NCI-H460 (cell line): Measurements from ENCODE around the gene SUV39H1. TPM values are rescaled to one million over a fixed set of nuclear protein-coding genes. Genes with fewer than 3 reads are reported as not detected.

Source experiments
- DNase-seq: peaks from one replicate; pipeline ENCODE4 v3.0.0-alpha.2; 2016; ENCODE audit warnings: low read depth; ENCODE audit errors: extremely low read depth
- total RNA-seq: library from RNA; depleted of rRNA; stranded (reverse); fragments of >200 nt; shearing (Covaris generic); gene quantifications from 2 replicates; pipeline ENCODE4 v1.2.3, GENCODE V29; 2014

SUV39H1 gene
- total RNA-seq, 1 experiment from 2014 or later = 9.5 TPM

DNA sequence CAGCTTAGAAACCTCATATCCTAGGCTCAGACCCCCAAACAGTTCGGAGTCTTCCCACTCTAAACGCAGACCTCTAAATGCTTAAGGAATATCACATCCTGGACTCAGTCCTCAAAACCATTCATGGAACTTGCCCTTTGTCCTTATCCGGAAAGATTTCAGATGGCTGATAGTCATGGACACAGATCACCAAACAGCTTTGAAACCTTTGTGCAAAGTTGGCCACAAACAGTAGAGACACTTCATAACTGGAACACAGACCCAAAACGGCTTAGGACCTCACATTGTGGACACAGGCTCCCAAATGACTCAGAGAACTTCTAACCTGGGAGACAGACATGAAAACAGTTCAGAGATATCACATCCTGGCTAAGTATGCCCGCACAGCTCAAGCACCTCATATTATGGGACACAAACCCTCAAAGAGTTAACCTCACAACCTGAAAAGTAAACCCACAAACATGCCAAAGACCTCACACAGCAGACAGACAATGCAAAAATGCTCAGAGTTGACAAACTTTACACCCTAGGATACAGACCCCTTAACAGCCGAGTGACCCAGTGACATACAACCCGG, 15.5 kb downstream of the SUV39H1 start:
- DNase-seq = no peak

DNA sequence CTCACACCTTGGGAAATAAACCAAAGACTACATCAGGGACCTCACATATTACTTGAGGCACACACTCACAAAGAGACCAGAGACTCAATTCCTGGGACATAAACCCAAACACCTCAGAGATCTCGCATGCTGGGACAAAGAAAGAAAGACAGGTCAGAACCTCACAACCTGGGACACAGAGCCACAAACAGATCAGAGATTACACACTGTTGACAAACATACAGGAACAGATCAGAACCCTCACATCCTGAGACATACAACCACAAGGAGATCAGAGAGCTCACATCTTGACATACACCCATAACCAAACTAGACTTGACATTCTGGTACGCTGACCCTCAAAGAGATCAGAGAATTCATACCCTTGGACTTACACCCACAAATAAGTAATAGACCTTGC, 17.3 kb downstream of the SUV39H1 start:
- DNase-seq = no peak

DNA sequence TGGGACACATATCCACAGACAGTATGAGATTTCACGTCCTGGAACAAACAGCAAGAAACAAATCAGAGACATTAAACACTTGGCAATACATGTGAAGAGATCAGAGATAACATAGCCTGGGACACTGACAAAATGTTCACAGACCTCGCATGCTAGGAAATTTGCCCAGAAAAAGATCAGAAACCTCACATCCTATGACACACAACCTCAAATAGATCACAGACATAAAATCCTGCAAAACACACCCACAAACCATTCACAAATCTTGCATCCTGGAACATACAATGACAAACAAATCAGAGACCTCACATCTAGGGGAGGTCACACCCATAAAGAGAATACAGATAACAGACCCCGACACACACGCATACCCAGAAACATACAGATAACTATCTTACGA, 18.0 kb downstream of the SUV39H1 start:
- no peak for DNase-seq

DNA sequence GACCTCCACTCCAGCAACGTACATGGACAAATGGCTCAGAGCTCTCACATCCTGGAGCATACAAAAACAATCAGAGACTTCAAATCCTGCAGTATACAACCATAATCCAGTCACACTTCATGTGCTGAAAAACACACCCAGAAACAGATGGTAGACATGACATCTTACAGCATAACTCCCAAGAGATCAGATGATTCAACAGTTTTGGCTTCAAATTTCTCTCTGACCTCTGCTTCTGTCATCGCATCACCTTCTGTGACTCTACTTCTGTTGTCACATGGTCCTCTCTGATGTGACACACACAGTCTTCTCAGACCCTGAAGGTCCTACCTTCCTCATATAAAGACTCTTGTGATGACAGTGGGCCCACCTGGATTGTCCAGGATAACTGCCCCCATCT, 18.5 kb downstream of the SUV39H1 start:
- no peak for DNase-seq

DNA sequence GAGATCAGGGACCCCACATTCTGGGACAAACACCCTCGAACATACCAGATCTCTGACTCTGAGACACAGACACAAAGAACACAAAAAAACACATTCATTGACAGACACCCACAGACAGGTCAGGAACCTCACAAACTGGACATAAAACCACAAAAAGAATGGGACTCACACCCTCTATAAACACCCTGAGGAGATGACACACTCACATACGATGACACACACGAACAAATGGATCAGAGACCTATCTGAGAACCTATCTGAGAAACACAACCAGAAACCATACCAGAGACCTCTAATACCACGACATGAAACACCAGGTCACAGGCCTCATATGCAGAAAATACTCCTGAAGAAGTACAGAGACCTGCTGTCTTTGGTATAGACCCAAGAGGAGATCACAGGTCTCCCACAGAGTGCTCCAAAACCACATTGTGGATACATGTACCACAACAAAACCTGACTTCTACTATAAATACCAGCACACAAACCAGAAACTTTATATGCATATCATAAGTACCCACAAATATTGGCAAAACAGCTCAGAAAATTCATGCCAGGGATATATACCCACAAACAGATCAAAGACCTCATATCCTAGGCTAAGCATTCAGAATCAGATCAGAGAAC, 19.5 kb downstream of the SUV39H1 start:
- no peak for DNase-seq

DNA sequence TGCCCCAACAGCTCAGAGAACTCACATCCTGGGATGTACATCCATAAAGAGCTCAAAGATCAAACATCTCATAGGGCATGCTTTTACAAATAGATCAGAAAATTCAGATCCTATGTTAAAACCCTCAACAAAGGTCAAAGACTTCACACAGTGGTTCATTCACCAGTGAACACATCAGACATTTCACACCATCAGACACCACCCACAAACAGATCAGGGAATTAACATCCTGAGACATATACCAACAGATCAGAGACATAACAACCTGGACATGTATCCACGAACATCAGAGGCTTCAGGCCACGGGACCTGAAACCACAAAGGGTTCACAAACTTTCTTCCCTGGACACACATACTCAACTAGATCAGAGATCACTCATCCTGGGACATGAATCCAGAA, 23.4 kb downstream of the SUV39H1 start:
- DNase-seq = no peak

DNA sequence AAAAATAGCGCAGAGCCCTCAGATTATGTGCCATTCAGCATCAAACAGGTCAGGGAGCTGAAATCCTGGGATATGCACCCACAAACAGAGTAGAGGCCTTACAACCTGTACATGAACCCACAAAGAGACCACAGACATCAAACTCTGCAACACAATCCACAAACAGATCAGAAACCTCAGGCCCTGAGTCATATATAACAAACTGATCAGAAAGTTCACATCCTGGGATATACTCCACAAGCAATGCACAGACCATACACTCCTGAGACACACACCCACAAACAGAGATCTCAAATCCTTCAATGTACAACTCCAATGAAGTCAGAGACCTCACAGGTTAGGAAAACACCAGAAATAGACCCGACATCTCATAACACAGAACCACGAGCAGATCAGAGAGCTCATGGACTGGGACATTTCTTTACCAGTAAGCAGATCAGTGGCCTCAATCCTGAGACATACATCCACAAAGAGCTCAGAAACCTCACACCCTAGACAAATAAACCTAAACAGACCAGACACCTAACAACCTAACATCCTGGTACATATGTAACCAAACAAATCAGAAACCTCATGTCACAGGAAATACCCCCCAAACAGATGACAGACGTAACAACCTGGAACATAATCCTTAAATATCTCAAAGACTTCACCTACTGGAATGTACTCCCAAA, 24.2 kb downstream of the SUV39H1 start:
- DNase-seq = no peak

DNA sequence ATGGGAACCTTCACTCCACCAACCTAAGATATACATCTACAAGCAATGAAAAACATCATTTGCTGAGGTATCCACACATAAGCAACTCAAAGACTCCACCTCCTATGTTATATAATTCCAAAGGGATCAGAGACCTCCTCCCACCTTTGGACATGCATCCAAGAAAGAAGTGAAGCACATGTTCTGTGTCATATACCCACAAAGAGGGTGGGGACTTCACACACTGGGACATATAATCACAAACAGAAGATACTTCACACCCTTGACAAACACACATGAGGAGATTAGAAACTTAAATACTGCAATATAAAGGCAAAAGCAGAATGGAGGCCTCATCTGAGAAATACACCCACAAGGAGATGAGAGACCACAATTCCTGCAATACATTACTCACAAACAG, 25.4 kb downstream of the SUV39H1 start:
- DNase-seq = no peak

GRCh38 chrX:48726596-48726995, 30.1 kb downstream of the SUV39H1 start:
- no peak for DNase-seq

GRCh38 chrX:48728653-48729052, 32.1 kb downstream of the SUV39H1 start:
- DNase-seq = no peak

- DNase-seq = no peak
Measured at GRCh38 chrX:48736303-48736702, 39.8 kb downstream of the SUV39H1 start.

DNA sequence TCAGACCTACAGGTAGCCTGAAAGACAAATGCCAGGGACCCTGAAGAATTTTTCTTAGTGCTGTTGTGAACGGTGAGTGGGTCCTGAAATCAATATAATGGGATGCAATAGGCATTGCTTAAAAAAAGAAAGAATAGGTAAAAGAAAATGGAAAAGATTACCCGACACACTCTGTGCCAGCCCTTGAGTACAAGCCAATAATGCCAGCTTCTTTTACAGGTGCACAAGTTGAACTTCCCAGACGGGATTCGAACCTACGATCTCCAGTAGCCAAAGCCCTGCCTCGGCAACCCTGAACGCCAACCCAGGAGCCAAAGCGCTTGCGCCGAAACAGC, 40.3 kb downstream of the SUV39H1 start:
- no peak for DNase-seq

DNA sequence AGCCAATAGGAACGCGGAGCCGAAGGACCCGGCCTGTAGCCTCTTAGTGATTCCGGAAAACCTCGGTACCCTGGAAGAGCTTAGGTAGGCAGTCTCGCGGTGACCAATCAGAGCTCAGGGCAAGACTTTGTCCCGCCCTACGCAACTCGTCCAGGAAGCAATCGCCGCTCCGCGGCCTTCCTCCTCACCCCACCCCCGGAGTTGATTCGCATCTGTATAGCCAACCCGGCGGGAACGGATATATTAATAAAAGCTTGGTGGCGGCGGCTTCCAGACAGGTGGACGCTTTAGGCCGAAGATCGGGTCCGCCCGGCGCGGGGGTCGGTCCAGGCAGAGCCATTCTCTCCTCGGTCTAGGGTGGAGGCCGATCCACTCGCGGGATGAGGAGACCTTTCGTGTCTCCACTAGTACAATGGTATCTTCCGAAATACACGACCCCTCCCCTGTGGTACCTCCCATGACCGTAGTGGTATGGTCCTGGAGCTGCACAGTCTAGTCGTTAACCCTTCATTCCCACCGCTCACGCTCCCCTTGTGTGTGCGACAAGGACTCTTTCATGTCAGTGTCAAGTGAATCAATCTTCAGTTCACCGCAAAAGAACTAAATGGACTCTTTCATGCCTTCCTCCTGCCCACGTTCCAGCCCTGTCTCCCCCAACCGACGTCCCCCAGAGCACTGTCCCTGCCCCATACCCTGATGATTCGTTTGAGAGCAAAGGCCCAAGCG, 40.8 kb downstream of the SUV39H1 start:
- peak; percentile 96 for DNase-seq

DNA sequence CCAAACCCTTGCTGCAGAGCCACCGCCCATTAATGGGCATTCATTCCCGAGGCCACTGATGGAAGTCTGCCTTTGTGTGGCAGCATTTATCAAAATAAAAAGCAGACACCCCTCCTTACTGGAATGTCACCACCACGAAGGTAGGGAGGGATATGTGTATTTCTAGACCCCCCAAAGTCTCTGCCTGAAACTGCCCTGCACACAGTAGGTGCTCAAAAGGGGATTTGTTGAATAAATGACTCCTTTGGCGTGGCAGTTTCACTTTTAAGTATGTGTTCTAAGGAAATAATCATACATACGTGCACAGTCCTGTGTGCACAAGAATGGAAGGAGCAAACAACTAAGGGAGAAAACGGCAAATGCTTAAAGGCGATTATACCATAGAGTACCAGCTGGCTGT, 41.4 kb downstream of the SUV39H1 start:
- no peak for DNase-seq

DNA sequence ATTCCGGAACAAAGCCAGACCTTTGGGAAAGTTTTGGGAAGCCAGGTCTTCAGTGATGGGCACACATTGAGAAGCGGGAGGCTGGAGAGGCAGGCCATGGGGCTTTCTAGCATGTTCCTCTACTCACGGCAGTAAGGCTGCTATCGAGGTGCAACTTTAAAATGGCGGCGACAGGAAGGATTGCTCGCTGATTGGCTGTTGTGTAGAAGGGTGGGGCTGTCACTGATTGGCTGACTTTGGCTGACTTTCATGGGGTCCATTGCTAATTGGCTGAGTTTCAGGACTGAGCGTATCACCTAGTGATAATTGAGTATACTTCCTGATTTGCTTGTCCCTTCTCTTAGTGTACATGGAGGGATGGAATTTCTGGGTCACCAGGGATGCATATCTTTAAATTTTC, 45.3 kb downstream of the SUV39H1 start:
- DNase-seq = no peak

DNA sequence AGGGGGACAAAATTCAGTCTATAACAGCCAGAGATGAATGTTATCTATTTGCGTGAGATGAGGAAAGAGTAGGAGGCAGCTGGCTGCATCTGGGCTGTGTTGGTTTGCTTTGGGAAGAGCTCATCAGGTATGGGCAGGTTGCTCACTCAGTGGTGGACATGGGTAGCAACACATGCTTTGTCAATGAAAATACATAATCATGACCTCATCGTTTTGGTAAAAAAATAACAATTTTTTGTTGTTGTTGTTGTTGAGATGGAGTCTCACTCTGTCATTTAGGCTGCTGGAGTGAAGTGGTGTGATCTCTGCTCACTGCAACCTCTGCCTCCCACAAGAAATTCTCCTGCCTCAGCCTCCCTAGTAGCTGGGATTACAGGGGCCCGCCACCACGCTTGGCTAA, 48.7 kb downstream of the SUV39H1 start:
- no peak for DNase-seq

DNA sequence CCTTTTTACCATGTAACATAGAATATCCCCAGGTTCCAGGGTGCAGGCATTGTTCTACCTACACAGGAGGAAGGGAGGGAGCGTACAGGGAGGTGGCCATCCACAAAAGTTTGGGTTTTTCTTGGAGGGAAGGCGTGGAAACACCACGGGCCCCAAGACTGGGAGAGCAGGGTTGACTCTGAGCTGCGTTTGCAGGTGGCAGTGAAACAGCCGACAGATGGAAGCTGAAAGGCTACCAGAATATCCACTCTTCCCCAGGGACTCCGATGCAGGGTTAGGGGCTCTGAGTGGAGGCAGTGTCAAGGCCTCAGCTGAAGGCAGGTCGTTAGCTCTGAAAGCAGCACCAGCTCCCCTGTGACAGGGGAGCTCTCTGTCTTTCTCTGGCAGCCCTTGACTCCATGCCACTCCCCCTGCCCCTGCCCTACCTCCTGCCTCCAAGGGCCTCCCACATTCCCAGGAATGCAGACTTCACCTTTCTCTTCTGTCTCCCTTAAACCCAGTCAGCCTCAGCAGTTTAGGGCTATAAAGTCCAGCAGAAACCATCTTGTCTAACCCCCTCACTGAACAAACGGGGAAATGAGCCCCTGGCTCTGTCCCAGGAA, 51.0 kb downstream of the SUV39H1 start:
- DNase-seq = no peak

DNA sequence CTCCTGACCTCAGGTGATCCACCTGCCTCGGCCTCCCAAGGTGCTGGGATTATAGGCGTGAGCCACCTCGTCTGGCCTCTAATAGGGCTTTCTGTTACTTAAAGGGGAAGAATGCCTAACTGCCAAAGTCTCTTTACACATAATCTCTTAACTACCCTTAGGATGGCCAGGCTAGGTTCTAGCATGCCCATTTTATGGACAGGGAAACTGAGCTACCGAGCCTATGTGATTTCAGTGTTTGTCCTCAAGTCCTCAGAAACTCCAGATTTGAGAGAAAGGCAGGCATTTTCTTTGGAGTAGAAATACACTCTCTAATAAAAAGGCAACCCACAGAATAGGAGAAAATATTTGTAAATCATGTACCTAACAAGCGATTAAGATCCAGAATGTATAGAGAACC, 52.6 kb downstream of the SUV39H1 start:
- no peak for DNase-seq

GRCh38 chrX:48751343-48751742, 54.8 kb downstream of the SUV39H1 start:
- no peak for DNase-seq

GRCh38 chrX:48752498-48752897, 56.0 kb downstream of the SUV39H1 start:
- no peak for DNase-seq

GRCh38 chrX:48753708-48754228, 57.2 kb downstream of the SUV39H1 start:
- DNase-seq = no peak
